Measurements from ENCODE around the gene OPHN1.

DNA sequence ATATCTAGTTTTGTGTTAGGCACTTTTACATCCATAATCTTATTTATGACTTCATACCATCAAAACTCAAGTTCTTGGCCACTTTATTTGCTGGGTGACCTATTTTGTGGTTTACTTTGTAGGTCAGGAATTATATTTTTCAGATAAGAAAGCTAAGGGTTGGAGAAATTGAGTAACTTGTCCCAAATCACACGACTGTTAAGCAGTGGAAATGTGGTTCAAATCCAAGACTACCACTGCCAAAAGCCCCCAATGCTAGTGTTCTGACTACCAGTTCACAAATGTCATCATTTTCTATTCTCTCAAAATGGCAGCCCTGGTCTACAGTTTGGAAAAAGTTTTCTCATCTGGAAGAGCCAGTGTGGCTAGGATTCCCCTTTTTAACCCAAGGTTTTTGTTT is 74.6 kb downstream of the OPHN1 start:
- TF ChIP-seq, protein P1, sequence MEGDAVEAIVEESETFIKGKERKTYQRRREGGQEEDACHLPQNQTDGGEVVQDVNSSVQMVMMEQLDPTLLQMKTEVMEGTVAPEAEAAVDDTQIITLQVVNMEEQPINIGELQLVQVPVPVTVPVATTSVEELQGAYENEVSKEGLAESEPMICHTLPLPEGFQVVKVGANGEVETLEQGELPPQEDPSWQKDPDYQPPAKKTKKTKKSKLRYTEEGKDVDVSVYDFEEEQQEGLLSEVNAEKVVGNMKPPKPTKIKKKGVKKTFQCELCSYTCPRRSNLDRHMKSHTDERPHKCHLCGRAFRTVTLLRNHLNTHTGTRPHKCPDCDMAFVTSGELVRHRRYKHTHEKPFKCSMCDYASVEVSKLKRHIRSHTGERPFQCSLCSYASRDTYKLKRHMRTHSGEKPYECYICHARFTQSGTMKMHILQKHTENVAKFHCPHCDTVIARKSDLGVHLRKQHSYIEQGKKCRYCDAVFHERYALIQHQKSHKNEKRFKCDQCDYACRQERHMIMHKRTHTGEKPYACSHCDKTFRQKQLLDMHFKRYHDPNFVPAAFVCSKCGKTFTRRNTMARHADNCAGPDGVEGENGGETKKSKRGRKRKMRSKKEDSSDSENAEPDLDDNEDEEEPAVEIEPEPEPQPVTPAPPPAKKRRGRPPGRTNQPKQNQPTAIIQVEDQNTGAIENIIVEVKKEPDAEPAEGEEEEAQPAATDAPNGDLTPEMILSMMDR (IDR thresholded peaks at IDR 0.05), result no peak
- no peak for TF ChIP-seq POLR2A (IDR thresholded peaks at IDR 0.05)
